H1 (cell line): ENCODE measurements around the gene AOPEP. TPM values are rescaled to one million over a fixed set of nuclear protein-coding genes. Genes with fewer than 3 reads are reported as not detected.

ENCODE experiments used
- SAP30 ChIP-seq: fragments of 300-600 bp; sonication (generic); IDR thresholded peaks from 2 replicates; pipeline ENCODE4 v1.7.1; 2012; ENCODE audit warnings: low read length, moderate library complexity, mild to moderate bottlenecking, inconsistent platforms; ENCODE audit not compliant: insufficient read depth, insufficient replicate concordance
- USF2 ChIP-seq: IDR thresholded peaks from 2 replicates; pipeline ENCODE4 v1.6.1; 2011; ENCODE audit warnings: low read length, improper control_type of control experiment
- polyA plus RNA-seq, 7 experiments: library from polyadenylated mRNA; depleted of rRNA in 3 of 7; stranded (reverse) in 5 of 7; unstranded in 2 of 7; fragments of >200 nt in 5 of 7; fragments of 200-250 nt in 2 of 7; gene quantifications; 1 replicate in 5 of 7; 2 replicates in 1 of 7; 4 replicates in 1 of 7; pipeline versions ENCODE4 v1.2.1 to v1.2.3, GENCODE V29; 2011 to 2013; ENCODE audit warnings: missing spikeins in 2 of 7, mixed read lengths in 2 of 7
- total RNA-seq: library from RNA; stranded (reverse); fragmentation: NEBNext Ultra II Directional; extraction: Animal tissue kit (Norgen Biotek cat#: 25700); gene quantifications from 2 replicates; pipeline ENCODE4 v1.2.1, GENCODE V29; 2021

AOPEP gene
- total and polyA plus RNA-seq, 2 of the 8 experiments (the other 6 are each of a cell fraction or from before 2014, with no cell fraction given) = 6.1 to 14.3 TPM

- no peak for TF ChIP-seq USF2
- TF ChIP-seq SAP30 = no peak
- TF ChIP-seq, all 59 proteins: peak for 0
Measured at GRCh38 chr9:94931740-94932139, 205.2 kb downstream of the AOPEP start (continued).
